Smooth muscle cell of the brain vasculature (primary cell): ENCODE results near the gene ZNF286A.
"Not testable (repeated sequence)": the region's sequence is repeated elsewhere in the genome, so short reads cannot be mapped to it uniquely, and the experiment has no call there.

ENCODE experiments used
- DNase-seq: peaks from one replicate; pipeline ENCODE4 v3.0.0-alpha.2; 2012; ENCODE audit warnings: low read depth, low spot score

Gene ZNF286A

DNA sequence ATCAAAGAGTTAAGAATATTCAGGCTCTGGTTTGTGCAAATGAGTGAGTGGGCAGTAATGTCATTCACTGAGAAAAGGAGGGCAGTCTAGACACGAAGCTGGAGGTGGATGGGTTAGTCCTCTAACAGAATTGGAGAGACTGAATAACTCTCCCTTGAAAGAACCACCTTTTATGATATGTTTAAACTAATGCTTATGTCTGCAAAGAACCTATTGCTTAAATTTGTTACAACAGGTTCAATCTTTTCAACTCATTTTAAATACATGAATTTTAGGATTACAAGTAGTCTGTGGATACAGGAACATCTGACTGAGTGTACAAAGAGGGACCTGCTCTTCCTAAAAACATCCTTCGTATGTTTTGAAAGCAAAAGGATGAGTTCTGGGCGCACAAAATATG is 585 bp upstream of the ZNF286A start:
- DNase-seq, result not testable (repeated sequence)

GRCh38 chr17:15699937-15700336 is 385 bp downstream of the ZNF286A start:
- DNase-seq, result not testable (repeated sequence)

DNA sequence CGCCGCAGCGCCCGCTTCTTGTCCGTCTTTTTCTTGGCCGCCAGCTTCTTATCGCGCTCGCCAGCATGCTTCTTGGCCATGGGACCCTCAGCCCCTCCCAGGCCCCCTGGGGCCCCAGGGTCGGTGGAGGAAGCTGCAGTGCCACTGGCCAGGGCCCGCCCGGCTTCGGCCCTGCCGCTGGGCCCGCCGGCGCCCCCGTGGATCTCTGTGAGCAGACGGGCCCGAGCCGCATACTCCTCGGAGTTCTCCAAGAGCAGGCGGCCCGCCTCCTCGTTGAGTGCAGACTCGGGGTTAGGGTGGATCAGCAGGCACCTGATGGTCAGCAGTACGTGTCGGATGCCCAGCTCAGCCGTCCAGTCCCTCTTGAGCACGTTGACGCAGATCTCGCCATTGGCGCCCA is 4.7 kb downstream of the ZNF286A start:
- DNase-seq, result not testable (repeated sequence)

DNA sequence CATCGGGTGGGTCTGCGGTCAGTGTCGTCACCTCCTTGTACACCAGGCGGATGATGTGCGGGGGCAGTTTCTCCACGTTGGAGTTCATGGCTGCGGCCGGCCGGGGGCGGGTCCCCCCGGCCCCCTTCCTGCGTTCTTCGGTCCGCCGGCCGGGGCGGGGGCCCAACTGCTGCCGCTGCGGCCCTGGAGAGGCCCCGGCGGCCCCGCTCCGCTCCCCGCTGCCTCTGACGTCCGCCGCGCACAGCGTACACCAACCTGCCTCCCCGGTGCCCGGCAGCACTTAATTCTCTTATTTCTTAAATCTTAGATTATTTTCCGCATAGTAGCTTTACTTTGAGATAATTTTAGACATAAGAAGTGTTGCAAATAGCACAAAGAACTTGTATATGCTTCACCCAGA is 5.3 kb downstream of the ZNF286A start:
- not testable (repeated sequence) for DNase-seq

DNA sequence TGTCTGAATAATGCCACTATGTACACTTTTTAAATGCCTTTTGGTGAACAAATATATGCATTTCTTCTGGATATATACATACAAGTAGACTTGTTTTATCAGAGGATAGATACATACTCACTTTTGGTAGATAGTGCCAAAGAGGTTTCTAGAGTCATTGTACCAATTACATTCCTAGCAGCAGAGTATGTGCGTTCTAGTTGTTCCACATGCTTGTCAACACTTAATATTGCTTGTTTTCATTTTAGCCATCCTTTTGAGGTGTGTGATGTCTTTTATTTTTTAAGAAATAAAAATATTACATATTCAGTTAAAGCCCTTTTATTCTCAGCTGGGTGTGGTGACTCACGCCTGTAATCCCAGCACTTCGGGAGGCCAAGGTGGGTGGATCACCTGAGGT is 9.3 kb downstream of the ZNF286A start:
- not testable (repeated sequence) for DNase-seq

DNA sequence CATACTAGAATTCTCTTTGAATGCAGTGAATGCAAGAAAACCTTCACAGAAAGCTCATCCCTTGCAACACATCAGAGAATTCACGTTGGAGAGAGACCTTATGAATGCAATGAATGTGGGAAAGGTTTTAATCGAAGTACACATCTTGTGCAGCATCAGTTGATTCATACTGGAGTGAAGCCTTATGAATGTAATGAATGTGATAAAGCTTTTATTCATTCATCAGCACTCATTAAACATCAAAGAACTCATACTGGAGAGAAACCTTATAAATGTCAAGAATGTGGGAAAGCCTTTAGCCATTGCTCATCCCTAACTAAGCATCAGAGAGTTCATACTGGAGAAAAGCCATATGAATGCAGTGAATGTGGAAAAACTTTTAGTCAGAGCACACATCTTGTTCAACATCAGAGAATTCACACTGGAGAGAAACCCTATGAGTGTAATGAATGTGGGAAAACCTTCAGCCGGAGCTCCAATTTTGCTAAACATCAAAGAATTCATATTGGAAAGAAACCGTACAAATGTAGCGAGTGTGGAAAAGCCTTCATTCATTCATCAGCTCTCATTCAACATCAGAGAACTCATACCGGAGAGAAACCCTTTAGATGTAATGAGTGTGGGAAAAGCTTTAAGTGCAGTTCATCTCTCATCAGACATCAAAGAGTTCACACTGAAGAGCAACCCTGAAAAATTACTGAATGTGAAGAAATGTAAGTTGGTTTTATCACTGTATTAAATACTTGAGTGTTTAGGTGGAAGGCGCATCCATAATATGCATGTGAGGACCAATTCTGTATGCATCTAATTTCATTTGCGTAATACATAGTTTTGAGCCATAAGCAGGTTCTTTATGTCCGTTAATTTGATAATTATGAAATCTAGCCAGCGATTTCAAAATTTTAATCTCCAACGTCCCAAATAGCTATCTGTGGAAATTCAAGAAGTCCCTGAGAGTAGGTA is 17.3 kb downstream of the ZNF286A start:
- DNase-seq, result not testable (repeated sequence)

DNA sequence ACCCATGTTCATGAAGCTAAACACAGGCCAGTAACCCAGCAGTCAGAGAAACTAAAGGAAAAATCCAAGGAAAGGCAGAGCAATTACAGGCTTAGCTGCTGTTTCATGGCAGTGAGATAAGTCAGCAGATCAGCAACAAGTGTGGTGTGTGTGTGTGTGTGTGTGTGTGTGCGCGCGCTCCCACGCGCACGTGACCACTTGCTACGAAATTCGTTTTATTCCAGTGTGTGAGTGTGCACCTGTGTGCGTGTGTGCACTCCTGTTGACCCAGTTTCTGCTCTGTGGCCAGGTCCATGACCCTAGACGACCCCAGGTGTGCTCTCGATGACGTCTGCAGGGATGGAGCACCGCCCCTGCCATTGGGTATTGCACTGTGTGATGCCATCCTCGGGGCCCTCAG is 31.0 kb downstream of the ZNF286A start:
- DNase-seq, result not testable (repeated sequence)

GRCh38 chr17:15731900-15732299 is 32.3 kb downstream of the ZNF286A start, which contains the start of gene TBC1D26:
TBC1D26 (plus strand) TSS chr17:15732283; CDS start chr17:15735349, 3,066 bp downstream.
- not testable (repeated sequence) for DNase-seq

DNA sequence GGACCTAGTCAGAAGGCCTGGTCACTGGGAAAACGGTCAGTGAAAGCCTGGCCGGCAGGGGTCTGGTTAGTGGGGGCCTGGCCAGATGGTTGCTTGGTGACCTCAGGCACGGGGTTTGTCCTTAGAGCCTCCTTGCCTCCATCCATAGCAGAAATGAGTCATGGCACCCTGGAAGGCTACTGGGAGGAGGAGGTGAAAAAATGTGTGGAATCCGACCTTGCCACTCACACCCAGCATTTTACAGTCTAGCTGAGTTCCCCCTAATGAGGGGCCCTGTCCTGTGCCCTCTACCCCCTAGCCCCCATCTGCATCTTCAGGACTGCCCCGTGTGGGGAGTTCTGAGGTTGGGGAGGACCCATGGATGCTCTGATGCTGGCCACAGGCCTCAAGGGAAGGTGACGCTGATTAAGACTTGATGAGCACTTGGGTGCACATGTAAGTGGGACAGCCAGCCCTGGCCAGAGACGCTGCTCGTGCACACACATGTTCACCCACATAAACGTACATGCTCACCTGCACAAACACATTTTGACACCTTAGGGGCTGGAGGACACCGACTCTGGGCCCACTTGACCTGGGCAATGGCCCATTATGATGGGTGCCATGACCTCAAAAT is 33.7 kb downstream of the ZNF286A start:
- DNase-seq, result not testable (repeated sequence)

DNA sequence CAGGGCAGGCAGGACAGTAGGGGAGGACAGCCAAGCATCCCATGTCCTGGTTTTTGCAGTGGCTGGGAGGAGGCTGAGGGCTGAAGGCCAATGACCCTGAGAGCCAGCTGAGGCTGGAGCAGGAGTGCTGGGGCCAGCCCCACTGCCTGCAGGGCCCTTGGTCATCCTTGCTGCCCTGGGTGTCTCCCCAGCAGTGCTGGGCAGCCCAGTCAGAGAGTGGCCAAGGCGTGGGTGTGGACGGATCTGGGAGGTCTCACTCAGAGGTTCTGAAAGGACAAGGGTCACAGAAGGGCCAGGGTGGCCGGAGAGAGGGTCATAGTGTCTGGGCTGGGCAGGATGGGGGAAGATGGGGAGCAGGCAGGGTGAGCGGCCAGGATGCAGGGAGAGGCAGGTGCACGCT is 37.0 kb downstream of the ZNF286A start:
- DNase-seq, result not testable (repeated sequence)

DNA sequence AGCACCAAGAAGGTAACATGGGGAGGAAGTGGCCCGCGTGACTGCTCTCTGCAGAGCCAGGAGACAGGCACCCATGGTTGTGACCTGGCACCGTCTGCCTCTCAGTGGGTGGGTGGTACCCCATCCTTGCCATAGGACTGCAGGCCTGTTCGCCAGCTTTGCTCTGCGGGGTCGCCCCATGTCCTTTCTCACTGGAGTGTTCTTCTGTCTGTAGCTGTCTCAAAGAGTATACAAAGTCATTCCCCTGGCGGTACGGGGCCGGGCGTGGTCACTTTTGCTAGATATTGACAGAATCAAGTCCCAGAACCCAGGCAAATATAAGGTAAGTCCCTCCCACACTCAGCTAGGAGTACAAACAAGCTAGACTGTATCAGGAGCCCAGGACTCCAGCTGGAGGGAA is 38.5 kb downstream of the ZNF286A start:
- no peak for DNase-seq

DNA sequence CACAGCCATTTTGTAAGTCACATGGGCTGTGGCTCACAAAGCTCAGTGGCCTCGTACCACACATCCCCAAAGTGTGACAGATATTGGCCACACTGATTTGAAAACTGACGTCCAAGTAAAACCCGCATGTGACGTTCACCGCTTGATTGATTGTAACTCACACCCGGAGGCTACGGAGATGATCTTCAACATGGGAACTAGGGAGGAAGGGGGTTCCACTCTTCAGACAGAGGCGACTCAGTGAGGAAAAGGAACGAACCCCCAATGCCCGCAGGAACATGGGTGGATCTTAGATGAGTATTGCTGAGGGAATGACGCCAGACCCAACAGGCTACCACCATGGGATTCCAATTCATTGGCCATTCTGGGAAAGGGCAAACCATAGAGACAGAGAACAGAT is 39.7 kb downstream of the ZNF286A start:
- not testable (repeated sequence) for DNase-seq

DNA sequence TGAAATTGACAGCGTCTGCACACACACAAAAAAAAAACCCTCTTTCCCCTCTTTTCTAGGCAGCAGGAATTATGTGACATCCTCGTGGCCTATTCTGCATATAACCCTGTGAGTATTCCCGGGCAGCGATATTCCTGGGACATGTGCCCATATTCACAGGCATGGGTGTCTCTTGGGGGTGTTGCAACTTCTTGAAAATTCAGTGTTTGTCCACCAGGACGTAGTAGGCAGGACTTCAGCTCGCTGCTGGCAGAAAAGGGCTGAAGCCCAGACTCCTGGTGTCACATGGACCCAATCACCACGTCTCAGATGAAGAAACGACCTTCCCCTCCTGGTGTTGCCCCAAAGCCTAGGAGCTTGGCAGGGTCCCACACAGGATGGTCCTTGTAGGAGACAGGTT is 40.5 kb downstream of the ZNF286A start:
- DNase-seq, result not testable (repeated sequence)

DNA sequence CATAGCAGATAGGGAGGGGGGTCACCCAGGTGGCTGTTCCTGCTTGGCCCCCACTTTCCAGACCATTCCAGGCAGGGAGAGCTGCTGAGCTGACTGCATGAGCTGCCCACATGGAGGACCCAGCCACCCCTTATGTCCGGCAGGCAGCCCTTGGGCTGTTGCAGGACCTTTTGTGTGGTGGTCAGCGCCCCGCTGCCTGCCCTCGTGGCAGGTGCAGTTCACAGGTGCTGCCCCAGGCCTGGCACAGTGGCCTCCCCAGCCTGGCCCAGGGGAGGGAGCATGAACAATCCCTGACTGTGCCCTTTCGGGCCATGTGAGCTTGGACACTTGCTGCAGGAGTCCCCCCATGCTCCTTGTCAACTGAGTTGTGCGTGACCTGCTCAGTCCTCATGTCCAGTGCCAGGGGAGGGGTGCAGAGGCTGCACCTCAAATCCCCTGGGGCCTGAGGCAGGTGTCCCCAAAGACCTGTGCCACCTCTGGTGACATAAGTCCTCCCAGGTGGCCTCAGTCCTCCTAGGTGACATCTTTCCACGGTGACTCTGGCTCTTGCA is 41.1 kb downstream of the ZNF286A start:
- no peak for DNase-seq

DNA sequence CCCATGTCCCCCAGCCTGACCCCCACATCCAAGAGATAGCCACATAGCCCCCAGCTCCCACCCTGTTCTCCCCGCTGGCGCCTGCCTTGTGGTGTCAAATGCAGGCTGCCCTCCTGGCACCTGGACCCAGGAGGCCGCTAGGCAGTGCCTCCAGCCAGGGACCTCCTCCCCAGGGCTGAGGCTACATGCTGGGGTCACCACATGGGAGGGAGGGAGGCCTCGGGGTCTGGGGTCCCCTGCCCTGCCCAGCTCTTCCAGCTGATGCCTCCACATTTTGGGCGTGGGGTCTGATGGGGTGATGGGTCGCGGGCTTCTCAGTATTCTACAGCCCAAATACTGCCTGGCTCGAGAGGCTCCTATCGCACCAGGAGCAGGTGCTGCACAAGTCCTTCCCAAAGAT is 42.1 kb downstream of the ZNF286A start:
- DNase-seq, result no peak

DNA sequence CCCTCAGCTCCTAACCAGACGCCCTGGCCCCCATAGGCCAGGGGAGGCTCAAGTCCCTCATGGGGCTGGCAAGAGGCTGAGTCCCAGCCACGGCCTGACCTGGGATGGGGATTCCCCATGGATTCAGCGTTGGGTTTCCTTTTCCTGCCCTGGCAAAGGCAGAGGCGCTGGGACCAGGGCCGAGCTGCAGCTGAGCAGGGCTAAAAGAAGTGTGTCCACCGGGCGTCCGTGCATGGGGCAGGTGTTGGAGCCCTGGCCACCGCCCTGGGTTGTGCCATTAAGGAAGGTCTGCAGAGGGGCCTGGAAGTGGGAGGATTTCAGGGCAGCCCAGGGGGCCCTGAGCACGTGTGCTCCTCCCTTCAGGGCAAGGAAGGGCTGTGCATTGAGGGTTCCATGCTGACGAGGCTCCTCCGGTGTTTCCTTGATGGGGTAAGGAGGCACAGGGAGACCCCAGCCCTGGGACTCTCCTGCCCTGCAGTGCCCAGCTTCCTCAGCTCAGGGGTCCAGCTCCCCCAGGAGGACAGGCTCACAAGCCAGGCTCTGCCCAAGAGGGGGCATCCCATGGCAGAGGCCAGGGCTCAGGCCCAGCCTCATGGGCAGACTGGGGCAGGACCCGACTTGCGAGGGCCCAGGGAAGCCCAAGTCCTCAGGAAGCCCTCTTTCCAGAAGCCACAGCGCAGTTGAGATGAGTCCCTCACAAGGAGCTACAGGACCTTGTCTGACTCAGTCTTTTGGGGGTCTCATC is 42.7 kb downstream of the ZNF286A start:
- no peak for DNase-seq

DNA sequence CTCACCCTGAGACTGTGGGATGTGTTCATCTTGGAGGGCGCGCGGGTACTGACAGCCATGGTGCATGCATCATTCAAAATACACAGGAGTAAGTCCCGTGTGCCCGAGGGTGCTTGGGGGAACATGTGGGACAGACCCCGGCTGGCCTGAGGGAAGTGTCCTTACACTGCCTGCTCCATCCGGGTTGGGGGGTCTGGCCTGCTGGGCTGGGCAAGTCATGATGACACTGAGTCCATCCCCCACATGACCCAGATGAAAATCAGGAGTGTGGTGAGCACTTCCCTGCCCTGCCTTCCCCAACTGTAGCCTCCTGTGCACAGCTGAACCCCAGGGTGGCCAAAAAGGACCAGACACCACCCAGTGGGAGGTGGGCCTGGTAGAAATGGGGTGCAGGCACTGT is 43.4 kb downstream of the ZNF286A start:
- no peak for DNase-seq

DNA sequence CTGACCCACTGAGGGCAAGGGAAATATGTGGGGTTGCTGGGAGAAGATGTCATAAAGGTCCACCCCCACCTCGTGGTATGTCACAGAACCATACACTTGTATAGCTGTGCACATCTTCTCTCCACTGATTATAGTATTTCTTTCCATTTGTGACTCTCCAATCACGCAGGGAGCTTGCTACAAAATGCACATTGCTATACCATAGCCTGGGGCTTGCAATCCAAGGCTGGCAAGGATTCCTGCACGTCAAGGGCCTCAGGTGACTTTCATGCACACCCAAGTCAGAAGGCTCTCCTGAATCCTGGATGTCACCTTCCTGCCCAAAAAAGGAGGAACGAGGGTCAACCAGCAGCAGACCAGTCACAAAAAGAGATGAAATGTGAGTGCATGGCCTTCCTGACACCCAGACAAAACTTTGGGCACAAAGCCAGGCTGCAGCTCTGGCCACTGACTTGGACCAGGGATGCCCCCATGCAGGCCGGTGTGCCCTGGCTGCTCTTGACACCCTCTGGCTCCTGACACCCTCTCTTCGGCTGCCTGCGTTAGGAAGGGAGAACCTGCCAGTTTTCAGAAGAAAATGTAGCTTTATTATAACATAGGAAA is 44.6 kb downstream of the ZNF286A start:
- DNase-seq, result no peak

GRCh38 chr17:15744885-15745284 is 45.3 kb downstream of the ZNF286A start:
- peak; percentile 13 for DNase-seq

- not testable (repeated sequence) for DNase-seq
Measured at GRCh38 chr17:15749403-15749802, 49.9 kb downstream of the ZNF286A start.

DNA sequence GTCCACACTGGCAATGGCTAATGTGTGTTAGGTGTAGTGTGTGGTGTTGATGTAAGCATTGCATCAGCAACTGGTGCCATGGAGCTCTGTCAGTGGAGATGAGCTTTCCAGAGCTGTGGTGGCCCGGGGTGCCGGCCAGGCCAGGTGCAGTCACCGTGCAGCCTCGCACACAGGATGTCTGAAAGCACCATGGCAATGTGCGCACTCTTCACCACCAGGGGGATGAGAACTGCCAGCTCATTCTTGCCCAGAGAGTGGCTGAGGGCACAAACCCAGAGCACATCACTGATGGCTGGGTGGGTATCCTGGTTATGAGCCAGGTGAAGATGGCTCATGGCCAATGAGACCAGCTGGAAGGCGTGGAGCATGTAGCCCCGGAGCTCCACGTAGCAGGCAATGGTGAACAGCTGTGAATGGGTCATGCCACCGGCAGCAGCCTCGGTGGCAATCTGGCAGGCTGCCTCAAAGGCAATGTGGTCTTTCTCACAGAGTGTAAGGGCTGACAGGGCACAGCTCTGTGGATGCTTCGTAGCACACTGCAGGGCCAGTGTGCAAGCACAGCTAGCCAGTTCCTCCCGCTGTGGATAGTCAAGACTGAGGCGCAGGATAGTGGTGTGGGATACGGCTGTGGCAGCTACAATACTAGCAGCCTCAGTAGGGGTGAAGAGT is 69.4 kb downstream of the ZNF286A start:
- not testable (repeated sequence) for DNase-seq
